Thoracic aorta (tissue), 2 donors: ENCODE measurements around the gene MYL9. TPM values are rescaled to one million over a fixed set of nuclear protein-coding genes. Genes with fewer than 3 reads are reported as not detected.

Experiments
- ATAC-seq: fragments of 150-250 bp; one replicate; pipeline ENCODE4 v1.8.0; 2017; ENCODE audit warnings: low read depth; ENCODE audit not compliant: insufficient number of reproducible peaks, low FRiP score
- DNase-seq: peaks from one replicate; pipeline ENCODE4 v3.0.0-alpha.2; 2020; ENCODE audit warnings: low spot score
- H3K27ac ChIP-seq, 2 donors: fragments of 200-600 bp; sonication (generic); 1 replicate in 1 of 2; 2 replicates in 1 of 2; pipeline ENCODE4 v1.5.1; 2016; ENCODE audit warnings: mild to moderate bottlenecking in 2 of 2, moderate library complexity in 2 of 2
- H3K27me3 ChIP-seq: fragments of 200-600 bp; sonication (generic); replicated peaks from 2 replicates; pipeline ENCODE4 v1.6.0; 2016; ENCODE audit warnings: mild to moderate bottlenecking; ENCODE audit not compliant: insufficient read depth
- H3K36me3 ChIP-seq: fragments of 200-600 bp; sonication (generic); one replicate; pipeline ENCODE4 v1.5.1; 2016
- H3K4me1 ChIP-seq, 2 donors: fragments of 200-600 bp; sonication (generic); 1 replicate in 1 of 2; 2 replicates in 1 of 2; pipeline versions ENCODE4 v1.5.1 to v1.6.0; 2016; ENCODE audit warnings: low read depth in 2 of 2, mild to moderate bottlenecking in 1 of 2; ENCODE audit not compliant: control insufficient read depth in 1 of 2
- H3K4me3 ChIP-seq: fragments of 200-600 bp; sonication (generic); 2 replicates; pipeline ENCODE4 v1.5.1; 2016; ENCODE audit warnings: mild to moderate bottlenecking
- H3K9me3 ChIP-seq: fragments of 200-600 bp; sonication (generic); 2 replicates; pipeline ENCODE4 v1.5.1; 2016
- total RNA-seq, 2 donors: library from RNA; depleted of rRNA; stranded (reverse); fragments of >200 nt; gene quantifications; one replicate each; pipeline versions ENCODE4 v1.1.0 to v1.2.3, GENCODE V29; 2016
- TF ChIP-seq, protein P1 (sequence below): fragments of 200-600 bp; sonication (generic); IDR thresholded peaks from one replicate; pipeline ENCODE4 v1.5.1; 2019; ENCODE audit warnings: antibody characterized with exemption

Gene MYL9
- total RNA-seq, 2 donors from 2014 or later: 531 to 1,491 TPM

DNA sequence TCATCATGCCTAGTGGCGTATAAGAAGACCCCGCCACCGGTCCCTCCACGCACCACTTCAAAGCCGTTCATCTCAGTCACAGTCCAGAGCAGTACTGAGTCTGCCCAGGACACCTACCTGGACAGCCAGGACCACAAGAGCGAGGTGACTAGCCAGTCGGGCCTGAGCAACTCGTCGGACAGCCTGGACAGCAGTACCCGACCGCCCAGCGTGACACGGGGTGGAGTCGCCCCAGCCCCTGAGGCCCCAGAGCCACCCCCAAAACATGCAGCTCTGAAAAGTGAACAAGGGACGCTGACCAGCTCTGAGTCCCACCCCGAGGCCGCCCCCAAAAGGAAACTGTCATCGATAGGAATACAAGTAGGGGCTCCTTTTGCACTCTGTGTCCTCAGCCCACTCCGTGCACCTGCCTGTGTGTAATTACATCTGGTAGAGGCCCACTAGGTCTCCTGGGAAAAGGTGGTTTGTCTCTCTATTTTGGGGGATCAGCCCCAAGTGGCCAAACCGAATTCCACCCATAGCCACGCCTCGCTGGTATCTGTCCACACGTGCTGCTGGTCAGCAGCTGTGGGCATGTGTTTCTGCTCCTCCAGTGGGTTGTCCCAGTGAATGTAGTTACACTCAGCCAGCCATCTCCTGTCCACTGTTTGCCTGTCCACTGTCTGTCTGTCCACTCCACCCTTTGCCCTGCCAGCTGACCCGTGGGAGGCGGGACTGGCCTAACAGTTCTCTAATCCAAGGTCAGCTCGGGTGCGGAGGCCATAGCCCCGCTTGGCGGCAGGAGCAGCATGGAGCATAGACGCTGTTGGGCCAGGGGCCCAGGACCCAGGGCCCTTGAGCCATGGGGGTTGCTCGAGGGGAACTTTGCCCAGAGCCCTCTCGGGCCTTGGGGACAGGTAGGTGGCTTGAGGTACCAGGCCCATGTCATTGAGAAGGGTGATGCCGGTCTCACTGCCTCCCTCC is 44.3 kb upstream of the MYL9 start:
- Histone ChIP-seq H3K36me3 (peaks cover 46% of the 10 kb centered on the region), H3K27ac (peak overlapping the region; percentile 52 to 62), H3K4me3 (no peak overlapping the region), H3K9me3 (no peaks in the 10 kb centered on the region), H3K4me1 (peaks cover 34 to 69% of the 10 kb centered on the region in 2 donors), H3K27me3 (no peaks in the 10 kb centered on the region)
- TF ChIP-seq, protein P1, sequence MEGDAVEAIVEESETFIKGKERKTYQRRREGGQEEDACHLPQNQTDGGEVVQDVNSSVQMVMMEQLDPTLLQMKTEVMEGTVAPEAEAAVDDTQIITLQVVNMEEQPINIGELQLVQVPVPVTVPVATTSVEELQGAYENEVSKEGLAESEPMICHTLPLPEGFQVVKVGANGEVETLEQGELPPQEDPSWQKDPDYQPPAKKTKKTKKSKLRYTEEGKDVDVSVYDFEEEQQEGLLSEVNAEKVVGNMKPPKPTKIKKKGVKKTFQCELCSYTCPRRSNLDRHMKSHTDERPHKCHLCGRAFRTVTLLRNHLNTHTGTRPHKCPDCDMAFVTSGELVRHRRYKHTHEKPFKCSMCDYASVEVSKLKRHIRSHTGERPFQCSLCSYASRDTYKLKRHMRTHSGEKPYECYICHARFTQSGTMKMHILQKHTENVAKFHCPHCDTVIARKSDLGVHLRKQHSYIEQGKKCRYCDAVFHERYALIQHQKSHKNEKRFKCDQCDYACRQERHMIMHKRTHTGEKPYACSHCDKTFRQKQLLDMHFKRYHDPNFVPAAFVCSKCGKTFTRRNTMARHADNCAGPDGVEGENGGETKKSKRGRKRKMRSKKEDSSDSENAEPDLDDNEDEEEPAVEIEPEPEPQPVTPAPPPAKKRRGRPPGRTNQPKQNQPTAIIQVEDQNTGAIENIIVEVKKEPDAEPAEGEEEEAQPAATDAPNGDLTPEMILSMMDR: no peak
- DNase-seq (no peak), ATAC-seq (no peak)

DNA sequence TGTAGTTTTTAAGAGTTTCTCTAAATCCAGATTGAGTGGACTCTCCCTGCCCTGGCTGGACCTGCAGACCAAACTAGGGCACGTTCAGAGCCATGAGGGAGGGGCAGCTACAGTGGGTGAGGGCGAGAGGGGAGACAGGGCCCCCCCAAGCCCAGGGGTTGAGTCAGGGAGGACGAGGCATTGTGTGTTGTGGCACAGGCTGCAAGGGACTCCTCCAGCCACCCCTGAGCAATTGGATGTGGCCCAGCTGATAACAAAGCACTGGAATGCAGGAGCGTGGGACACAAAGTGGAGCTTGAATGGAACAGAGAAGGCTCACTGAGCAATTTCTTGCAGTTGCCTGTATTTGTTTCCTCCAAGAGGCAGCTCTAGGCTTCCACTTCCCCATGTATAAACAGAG is 43.5 kb upstream of the MYL9 start:
- Histone ChIP-seq H3K27ac (peak overlapping the region; percentile 52 to 62), H3K4me1 (peaks cover 28 to 66% of the 10 kb centered on the region in 2 donors), H3K36me3 (peaks cover 46% of the 10 kb centered on the region), H3K9me3 (no peaks in the 10 kb centered on the region), H3K27me3 (no peaks in the 10 kb centered on the region), H3K4me3 (no peak overlapping the region)
- ATAC-seq: no peak
- DNase-seq: no peak
- TF ChIP-seq, protein P1: no peak

GRCh38 chr20:36498386-36499179 is 42.7 kb upstream of the MYL9 start:
- Histone ChIP-seq H3K27me3 (no peaks in the 10 kb centered on the region), H3K4me1 (peaks cover 22 to 66% of the 10 kb centered on the region in 2 donors), H3K27ac (peak overlapping the region; percentile 52 to 61), H3K9me3 (no peaks in the 10 kb centered on the region), H3K36me3 (peaks cover 46% of the 10 kb centered on the region), H3K4me3 (no peak overlapping the region)
- TF ChIP-seq, protein P1: no peak
- DNase-seq (no peak), ATAC-seq (no peak)

GRCh38 chr20:36499211-36499610 is 42.1 kb upstream of the MYL9 start:
- Histone ChIP-seq H3K27ac (peak overlapping the region; percentile 52 to 61), H3K27me3 (no peaks in the 10 kb centered on the region), H3K9me3 (no peaks in the 10 kb centered on the region), H3K4me1 (peaks cover 19 to 65% of the 10 kb centered on the region in 2 donors), H3K4me3 (no peak overlapping the region), H3K36me3 (peaks cover 48% of the 10 kb centered on the region)
- DNase-seq (no peak), ATAC-seq (no peak)
- TF ChIP-seq, protein P1: no peak
